ENCODE results near the gene AKNA.
"Not testable (repeated sequence)": the region's sequence is repeated elsewhere in the genome, so short reads cannot be mapped to it uniquely, and the experiment has no call there.

GRCh38 chr9:114323849-114324248 lies 63.9 kb downstream of the AKNA start:
- not testable (repeated sequence) for TF ChIP-seq CTCF (IDR thresholded peaks at IDR 0.05); PREB (CRISPR knock-in tag; IDR thresholded peaks at IDR 0.05; ENCODE audit: borderline replicate concordance); HMGXB4 (CRISPR knock-in tag; IDR thresholded peaks at IDR 0.05); EMX1 (CRISPR knock-in tag; IDR thresholded peaks at IDR 0.05); ZNF317 (CRISPR knock-in tag; IDR thresholded peaks at IDR 0.05; ENCODE audit: borderline replicate concordance, low read depth); ESRRA (CRISPR knock-in tag; IDR thresholded peaks at IDR 0.05; ENCODE audit: borderline replicate concordance); SP1 (CRISPR knock-in tag; conservative IDR thresholded peaks at IDR 0.05); NR1H2 (CRISPR knock-in tag; IDR thresholded peaks at IDR 0.05); ATF2 (CRISPR knock-in tag; IDR thresholded peaks at IDR 0.05; ENCODE audit: borderline replicate concordance, low read depth)
